Measurements from ENCODE around the gene CTSS.
A peak's percentile ranks its signal among the peaks of the same experiment; 100 is the strongest.
"Not testable (repeated sequence)": the region's sequence is repeated elsewhere in the genome, so short reads cannot be mapped to it uniquely, and the experiment has no call there.

Gene CTSS

DNA sequence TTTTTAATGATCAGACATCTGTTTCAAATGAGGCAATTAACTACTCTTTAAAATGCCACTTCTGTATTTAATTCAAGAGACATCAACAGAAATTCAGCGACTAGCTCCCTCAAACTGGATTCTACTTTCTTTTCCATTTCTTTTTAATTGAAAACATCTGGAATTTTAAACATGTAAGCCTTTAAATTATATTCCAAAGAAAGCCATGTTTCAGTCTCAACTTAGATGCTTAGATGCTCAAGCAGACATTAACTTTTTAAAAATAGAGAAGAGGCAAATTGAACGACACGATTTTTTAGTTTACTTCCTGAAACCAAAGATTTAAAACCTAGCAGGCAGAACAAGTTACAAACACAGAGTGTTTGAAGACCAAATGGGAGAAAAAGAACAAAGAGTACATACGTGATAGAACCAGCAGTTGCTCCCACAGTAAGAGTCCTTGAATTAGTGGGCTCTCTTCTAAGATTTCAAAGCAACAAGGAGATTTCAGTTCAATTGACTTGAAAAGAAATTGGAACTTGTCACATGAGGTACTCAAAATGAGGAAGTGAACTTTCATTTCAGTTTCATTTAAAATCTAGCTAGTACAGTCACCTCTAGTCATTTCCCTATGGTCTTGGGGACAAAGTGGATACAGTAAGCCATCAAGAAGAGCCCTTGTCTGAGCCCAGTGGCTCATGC, at the start of gene CTSS:
Gene CTSS (minus strand): TSS at position 483 of the 681 bp plus-strand sequence. CDS start 1,015 bp downstream, outside the sequence.
- peak; percentile 97 for DNase-seq

DNA sequence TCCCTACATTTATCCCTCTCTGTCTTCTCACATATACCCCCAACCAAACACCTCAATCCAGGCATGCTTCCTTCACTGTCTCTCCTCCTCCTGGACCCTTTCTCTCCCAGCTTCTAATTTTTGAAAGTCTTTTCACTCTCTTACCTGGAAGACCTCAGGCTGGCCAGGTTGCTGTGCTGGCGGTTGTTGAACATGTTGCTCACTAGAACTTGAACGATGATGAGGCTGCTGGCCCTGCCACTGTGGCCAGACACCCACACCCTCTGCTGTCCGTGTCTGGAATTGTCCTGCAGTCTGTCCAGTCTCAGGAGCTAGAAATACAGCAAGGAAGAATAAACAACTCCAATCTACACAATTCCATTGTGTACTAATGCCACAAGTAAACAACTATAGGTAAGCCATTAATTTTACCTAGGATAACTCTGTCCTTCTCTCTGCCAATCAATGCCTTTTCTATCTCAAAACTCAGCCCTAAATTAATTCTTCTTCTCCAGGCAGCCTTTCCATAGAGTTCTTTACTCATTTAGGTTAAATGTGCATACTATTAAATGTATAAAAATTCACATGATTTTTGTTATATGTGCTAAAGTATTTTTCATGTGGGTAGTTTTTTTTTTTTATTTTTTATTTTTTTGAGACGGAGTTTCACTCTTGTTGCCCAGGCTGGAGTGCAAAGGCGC, 47.6 kb upstream of the CTSS start:
- DNase-seq, result peak; percentile 43

DNA sequence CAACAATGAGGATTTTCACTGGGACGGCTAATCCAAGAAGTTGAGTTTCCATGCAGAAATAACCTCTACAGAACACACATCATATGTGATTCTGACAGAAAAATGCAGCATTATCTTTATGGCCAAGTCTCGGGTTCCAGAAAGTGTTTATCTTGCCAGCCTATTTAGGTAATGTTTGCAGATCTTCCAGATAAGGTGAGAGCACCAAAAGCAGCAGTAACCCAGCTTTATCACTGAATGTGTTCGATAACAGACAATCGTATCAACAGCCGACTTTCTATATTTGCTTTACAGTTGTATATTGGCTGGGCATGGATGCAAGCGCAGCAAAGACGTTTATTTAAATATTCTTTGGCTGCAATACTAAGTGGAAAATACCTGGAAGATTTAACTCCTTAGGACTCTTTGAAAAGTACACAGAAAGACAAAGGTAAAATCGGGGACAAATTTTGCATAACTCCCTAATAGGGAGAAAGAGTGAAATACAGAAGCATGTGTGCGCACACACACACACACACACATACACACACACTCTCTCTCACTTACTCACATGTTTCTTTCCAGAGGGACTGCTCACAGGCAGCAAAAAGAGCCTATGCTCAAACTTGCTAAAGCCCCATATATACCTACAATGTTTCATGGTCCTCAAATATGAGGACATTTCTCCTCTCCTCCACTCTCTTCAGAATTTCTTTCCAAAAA, 45.5 kb upstream of the CTSS start:
- no peak for DNase-seq

DNA sequence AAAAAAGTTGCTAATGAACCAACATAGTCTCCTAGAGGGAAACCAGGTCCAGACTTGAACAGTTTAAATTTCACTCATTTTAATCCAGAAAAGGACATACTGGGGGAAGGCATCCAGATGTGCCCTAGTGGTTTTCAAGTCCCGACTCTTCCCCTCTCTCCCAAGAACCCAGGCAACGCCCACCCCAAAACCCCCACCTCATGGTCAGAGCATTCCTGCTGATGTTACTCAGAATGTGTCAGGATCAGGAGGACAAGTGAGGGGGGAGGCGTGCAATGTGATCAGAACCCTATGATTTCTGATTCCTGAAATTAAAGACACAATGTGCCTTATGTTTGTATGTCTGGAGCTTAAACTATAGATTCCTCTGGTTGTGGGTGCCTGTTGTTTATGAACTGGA, 44.1 kb upstream of the CTSS start:
- no peak for DNase-seq

DNA sequence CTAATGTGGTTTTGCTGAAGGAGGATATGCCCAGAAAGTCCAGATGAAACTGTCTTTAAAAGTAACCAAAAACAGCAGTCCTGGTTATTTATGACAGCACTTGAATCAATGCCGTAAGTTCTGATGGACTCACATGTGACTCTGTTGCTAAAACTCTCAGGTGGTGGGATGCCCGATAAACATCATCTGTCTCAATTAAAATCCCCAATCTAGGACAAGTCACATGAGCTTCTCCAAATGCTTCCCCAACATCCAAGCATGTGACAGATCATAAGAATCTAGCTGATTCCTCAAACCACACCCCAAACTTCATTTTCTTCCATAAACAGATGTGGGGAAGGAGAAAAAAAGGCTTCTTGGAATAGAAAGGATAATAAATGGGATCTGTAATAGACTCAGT, 43.3 kb upstream of the CTSS start:
- no peak for DNase-seq

DNA sequence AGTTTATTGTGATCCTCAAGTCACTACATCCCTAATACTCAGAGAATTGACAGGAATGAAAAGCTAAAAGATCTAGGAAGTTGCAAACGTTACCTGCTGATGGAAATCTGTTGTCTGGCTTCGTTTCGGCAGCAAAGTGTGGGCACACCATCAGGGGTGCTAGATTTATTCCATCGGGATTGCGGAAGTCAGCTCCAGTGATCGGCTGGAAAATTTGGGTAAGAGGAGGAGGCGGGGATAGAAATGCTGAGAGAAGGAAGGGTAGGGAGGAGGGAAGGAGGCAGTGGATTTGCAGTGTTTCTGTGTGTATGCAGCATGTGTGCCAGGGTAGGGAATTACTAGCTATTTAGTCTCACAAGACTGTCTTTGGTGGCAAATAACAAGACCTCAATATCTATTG, 42.5 kb upstream of the CTSS start, which contains the start of gene CTSK:
Gene CTSK (minus strand): TSS at position 140 of the 400 bp plus-strand sequence. CDS start 1,455 bp downstream, outside the sequence.
- DNase-seq, result no peak

DNA sequence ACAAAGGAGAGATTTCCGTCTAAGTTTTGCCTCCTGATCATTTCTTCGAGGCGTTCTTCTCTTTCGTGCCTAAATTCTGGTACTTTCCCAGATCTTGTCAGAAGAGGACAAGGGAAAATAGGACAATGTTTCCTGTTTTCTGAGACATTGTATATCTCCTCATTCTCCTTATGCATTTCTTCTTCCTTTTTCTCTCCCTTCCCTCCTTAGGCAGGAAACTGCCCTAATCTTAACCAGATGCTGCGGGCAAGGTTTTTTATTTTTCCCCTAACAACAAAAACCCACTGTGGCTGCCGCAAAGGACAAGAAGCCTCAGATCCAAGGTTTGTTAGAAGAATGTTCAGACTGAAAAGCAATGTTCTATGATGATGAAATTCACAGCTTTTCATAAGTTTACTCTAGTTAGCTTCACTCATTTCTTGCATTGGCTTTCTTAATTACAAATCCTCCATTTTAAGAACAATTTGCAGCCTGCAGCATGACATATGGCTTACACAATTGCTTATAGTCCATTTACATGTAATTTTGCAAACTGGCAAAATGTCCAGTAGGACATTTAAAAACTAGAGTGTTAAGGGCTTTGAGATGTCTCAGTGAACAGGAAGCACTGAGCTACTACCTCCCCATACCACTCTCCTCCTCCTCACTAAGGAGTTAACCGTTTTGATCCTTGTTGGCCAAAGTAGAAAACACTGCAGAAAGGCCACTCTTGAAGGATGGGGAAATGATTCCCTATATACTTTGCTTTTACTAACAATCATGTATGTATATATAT, 41.9 kb upstream of the CTSS start:
- peak; percentile 77 for DNase-seq

DNA sequence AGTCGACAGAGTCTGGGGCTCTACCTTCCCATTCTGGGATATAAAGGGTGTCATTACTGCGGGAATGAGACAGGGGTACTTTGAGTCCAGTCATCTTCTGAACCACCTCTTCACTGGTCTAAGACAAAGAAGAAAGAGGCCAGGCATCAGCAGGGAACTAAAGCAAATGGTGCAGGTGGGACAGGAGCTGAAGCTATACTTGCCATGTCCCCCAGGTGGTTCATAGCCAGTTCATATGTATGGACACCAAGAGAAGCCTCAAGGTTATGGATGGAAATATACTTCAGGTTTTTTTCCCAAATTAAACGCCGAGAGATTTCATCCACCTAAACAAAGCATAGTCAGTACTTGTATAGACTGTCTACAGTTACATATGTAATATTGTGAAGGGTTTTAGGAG, 40.3 kb upstream of the CTSS start:
- no peak for DNase-seq

DNA sequence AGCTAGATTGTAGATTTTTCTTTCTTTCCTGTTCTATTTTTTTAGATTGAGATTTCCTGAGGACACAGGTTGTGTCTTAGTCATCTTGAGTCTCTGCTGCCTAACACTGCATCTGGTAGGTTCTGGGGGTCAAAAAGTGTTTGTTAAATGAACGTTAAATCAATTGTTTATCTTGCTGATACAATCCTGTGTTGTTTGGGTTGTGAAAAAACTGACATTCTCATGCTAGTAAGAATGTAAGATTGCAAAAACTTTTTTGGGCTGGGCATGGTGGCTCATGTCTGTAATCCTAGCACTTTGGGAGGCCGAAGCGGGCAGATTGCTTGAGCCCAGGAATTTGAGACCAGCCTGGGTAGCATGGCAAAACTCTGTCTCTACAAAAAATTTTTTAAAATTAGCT, 39.1 kb upstream of the CTSS start:
- DNase-seq, result no peak

DNA sequence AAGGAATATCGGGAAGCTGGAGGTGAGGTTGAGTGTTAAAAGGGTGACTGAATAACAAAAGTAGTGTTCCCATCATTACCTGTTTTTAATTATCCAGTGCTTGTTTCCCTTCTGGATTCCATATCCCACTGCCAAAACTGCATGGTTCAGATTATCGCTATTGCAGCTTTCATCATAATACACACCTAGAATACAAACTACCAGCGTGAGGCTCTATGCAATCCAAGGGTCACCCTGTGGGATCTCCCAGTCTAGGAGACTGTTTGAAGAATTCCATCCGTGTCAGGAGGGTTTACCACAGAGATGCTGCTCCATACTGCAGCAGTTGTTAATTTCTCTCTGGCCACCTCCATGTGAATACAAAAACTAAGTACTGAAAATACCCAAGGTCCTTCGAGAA, 33.5 kb upstream of the CTSS start:
- DNase-seq, result no peak

DNA sequence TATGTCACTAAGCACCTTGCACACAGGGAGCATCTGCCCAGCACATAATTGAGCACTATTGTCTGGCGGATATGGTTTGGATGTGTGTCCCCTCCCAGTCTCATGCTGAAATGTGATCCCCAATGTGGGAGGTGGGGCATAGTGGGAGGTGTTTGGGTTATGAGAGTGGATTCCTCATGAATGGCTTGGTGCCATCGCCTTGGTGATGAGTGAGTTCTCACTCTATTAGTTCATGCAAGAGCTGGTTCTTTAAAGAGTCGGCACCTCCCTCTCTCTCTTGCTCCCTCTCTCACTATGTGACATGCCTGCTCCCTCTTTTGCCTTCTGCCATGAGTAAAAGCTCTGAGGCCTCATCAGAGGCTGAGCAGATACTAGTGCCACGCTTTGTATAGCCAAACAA, 32.9 kb upstream of the CTSS start:
- DNase-seq, result no peak

DNA sequence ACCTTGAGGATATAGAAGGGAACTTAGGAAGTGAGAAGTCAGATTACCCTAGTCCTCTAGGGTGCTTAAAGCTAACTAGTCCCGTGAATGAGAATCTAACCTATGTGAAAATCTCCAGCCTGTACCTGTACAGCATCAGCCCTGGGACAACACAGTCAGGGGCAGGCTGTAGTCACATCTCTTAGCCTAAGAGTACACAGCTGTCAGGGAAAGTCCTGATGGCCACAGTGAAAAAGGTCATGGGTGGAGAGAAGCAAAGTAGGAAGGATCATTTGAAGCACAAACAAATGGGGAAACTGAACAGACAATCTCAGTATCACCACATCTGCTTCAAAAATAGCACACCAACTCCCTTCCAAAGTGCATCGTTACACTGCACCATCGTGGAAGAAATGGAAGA, 30.8 kb upstream of the CTSS start:
- DNase-seq, result no peak

DNA sequence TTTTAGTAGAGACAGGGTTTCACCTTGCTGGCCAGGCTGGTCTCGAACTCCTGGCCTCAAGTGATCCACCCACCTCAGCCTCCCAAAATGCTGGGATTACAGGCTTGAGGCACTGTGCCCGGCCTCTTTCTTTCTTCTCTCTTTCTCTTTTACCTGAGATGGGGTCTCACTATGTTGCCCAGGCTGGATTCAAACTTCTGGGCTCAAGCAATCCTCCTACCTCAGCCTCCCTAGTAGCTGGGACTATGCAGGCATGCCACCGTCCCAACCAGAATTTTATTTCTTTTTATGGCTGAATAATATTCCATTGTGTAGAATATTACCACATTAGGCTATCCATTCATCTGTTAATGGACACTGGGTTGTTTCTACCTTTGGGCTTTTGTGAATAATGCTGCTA, 28.2 kb upstream of the CTSS start:
- not testable (repeated sequence) for DNase-seq

DNA sequence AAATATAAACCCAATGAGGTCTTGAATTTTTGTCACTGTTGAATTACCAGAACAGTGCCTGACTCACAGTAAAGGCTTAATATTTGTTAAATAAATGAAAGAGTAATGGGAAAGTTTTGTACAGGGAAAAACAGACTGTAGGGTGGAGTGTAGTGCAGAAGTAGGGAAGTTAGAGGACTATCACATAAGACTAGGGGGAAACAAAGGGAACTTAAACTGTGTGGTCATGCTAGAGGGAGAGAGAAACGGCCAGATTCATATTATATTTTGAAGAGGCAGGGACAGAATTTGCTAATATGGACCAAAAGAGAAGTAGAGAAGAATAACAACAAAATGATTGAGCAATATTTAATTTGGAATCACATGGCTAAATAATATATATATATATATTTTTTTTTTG, 27.6 kb upstream of the CTSS start:
- no peak for DNase-seq

DNA sequence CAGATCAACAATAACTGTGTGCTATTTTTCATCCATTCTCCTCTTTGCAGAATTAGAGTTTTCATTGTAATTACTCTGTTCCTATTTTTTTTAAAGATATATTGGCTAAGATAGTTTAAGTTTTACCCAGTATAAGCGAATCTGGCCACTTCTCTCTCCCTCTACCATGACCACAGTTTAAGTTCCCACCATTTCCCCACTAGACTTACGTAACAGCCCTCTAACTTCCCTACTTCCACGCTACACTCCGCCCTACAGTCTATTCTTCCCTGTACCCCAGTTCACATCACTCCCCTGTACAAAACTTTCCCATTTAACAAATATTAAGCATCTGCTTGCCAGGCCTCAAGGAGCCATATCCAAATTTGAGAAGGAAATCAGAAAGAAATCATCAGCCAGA, 26.0 kb upstream of the CTSS start:
- peak; percentile 76 for DNase-seq

DNA sequence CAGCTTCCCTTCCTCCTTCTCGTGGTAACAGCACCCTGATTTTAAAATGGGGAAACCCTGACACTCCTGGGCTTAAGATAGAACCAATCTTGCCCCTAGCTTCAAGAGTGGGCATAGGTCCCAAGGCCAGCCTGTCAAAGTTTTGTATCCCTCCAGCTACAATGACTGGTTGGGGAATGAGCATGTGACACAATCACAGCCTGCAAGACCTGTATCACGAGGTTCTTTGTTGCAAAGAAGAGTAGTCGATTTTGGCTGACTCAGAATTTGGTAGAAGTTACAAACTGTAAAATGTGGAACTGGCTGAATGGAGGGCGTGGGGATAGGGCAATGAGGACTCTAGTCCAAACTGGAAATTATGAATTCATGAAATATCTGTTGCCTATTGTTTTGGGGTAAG, 23.8 kb upstream of the CTSS start:
- peak; percentile 52 for DNase-seq

DNA sequence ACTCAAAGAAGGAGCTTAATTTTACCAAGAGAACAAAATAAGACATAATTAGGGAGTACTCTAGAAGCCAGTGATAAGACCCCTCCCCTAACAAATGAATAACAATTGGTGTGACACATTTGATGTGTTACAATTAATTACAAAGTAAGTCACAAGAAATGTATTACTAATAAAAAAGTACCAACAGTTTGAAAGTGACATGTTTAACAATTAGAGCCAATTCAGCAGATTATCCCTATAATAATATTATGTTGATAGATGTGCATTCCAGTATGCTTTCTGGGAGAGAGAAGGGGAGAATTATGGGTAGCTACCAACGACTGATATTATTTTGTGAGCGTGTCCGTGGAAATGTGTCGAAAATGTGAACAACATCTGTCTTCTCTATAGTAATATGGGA, 23.4 kb upstream of the CTSS start:
- no peak for DNase-seq

DNA sequence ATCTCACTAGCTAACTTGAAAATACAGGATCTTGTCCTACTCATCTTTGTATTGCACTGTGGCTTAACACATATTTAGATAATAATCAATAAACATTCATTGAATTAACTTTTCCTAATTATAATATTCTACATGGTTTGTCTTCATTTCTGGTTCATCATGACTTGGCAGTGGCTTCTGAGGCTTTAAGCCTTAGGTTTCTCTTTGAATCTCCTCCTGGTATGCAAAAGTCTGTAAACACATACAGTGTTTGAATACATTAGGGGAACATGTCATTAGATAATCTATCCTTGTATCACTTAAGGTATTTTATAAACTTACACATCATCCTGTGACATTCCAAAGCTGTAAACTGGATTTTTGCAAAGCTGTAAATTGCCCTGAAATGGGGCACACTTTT, 21.9 kb upstream of the CTSS start:
- DNase-seq, result no peak

DNA sequence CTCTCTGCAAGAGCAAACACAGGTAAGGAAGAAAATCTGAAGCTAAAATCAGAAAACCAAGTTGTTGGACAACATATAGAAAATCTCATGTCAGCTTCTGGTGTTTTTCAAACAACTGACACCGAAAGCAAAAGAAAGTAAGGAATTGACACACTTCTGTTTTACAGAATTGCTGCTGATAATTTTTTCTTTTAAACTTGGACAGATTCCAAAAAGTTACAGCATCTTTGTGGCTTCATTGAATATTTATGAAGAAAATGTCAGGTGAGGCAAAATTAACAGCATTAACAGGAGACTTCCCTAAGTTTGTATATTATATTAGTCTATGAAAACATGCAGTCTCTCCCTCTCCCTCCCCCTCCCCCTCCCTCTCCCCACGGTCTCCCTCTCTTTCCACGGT, 14.9 kb upstream of the CTSS start:
- no peak for DNase-seq

DNA sequence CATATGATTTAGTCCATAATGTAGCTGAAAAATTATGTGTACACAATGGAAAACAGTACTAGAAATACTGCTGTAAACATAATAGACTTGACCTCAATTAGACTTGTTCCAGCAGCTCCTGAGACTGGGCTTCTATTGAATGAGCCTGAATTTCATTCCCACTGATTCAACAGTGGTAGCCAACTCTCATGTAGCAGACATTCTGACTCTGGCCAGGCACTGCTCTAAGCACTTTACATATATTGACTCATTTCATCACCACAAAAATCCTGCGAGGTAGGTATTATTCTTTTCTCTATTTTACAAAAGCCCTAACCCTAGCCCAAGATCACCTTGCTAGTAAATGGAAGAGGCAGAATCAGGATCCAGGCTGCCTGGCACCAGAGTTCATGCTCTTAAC, 12.8 kb upstream of the CTSS start:
- no peak for DNase-seq

DNA sequence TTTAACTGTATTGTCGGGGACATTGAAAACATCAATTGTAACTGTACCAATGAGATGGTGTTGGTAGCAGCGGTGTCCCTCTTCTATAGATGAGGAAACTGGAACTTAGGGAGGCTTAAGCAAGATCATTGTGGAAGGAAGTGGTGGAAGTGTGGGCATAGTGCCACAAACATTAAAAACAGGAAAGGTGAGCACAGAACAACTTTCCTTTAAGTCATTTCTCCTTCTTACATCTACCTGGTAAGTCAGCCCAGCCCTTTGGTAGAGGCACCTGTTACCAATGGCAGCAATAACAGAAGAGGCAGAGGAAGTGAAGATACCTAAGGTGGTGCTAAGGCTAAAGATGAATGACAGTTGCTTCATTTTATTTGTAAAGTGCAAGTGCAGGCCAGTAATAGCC, 12.0 kb upstream of the CTSS start:
- peak; percentile 61 for DNase-seq

DNA sequence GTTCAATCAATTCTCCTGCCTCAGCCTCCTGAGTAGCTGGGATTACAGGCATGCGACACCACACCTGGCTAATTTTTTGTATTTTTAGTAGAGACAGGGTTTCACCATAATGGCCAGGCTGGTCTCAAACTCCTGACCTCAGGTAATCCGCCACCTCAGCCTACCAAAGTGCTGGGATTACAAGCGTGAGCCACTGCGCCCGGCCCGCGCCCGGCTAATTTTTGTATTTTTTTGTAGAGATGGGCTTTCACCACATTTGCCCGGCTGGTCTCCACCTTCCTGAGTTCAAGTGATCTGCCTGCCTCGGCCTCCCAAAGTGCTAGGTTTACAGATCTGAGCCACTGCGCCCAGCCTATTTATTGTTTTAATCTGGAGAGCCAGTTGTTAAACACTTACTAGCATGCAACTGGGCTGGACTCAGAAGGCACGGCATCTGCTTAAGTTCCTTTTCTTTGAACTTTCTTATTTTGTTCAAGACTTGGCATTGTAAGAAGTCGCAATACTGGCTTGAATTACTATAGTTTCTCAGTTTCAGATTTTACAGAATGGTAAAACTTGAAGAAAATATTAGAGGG, 10.4 kb upstream of the CTSS start:
- not testable (repeated sequence) for DNase-seq

DNA sequence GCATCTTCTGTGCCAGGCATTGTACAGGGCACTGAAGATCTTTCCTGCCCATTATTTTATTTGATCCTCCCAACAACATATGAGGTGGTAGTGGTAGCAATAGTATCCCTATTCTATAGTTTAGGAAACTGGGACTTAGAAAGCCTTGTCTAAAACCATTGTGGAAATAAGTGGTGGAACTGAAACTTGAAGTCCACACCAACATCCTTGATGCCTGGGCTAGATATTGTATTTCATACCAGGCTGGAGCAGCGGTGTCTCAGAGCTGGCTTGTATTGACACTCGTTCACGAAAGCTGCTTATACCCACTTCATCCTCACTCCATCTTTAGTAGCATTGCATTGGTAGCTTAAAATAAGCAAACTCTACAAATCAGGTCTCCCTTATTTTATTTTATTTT, 9.7 kb upstream of the CTSS start:
- DNase-seq, result peak; percentile 59

Data from MV-4-11 (cell line).